Measurements from ENCODE around the gene MYOM1. TPM values are rescaled to one million over a fixed set of nuclear protein-coding genes. Genes with fewer than 3 reads are reported as not detected.
"Not testable (repeated sequence)": the region's sequence is repeated elsewhere in the genome, so short reads cannot be mapped to it uniquely, and the experiment has no call there.

The MYOM1 gene
- total RNA-seq, 1 experiment from 2014 or later, result 0.07 TPM

GRCh38 chr18:3027370-3027891 lies 192.3 kb downstream of the MYOM1 start:
- BruUV-seq (replicated peaks), result no TSS peak
- no peaks in the 10 kb centered on the region for H3K36me3 ChIP-seq (ENCODE audit: low read depth, low read length)
- no peaks in the 10 kb centered on the region for H3K9me2 ChIP-seq (replicated peaks; ENCODE audit: low read length)
- intact Hi-C loops (cut with micrococcal nuclease), result no loop called here
- H3F3A ChIP-seq (ENCODE audit: low read length, unreplicated experiment), result no peaks in the 10 kb centered on the region
- no peak overlapping the region for H3K27ac ChIP-seq (ENCODE audit: low read length)
- DNase-seq, result no peak
- no peaks in the 10 kb centered on the region for H3K27me3 ChIP-seq (ENCODE audit: low read length)
- peaks cover 3% of the 10 kb centered on the region; the same call in 1 of the 2 replicates for H3K4me1 ChIP-seq (ENCODE audit: insufficient read depth, low read length)
- no peak overlapping the region for H3K9ac ChIP-seq (ENCODE audit: low read length)
- ChIA-PET CTCF (no interaction called here), POLR2A (ENCODE audit: unreplicated experiment) (interaction anchor here (0.6 kb wide), 1 partner anchor 85 kb away, joined by 3 read pairs; no protein-coding TSS in a partner anchor)
- H3K4me2 ChIP-seq (ENCODE audit: low read length), result no peak overlapping the region
- no peaks in the 10 kb centered on the region for H3K79me2 ChIP-seq (ENCODE audit: low read length)
- no peaks in the 10 kb centered on the region for H3K9me3 ChIP-seq (ENCODE audit: low read length)
- no peak overlapping the region for H3K4me3 ChIP-seq (ENCODE audit: low read length)
- no peak overlapping the region for H2AFZ ChIP-seq (ENCODE audit: low read length)
- TF ChIP-seq EZH2 (IDR thresholded peaks at IDR 0.05; ENCODE audit: low read length, unreplicated experiment) (no peak), CTCF (conservative IDR thresholded peaks at IDR 0.05; ENCODE audit: low read depth, low read length) (no peak), EZH2phosphoT487 (IDR thresholded peaks at IDR 0.05; ENCODE audit: borderline replicate concordance, low read length) (no peak)
- no peaks in the 10 kb centered on the region for H4K20me1 ChIP-seq (ENCODE audit: low read length)
- ATAC-seq, result no peak

- peaks cover 3% of the 10 kb centered on the region; the same call in 1 of the 2 replicates for H3K4me1 ChIP-seq (ENCODE audit: insufficient read depth, low read length)
- no peaks in the 10 kb centered on the region for H3K79me2 ChIP-seq (ENCODE audit: low read length)
- H3K27me3 ChIP-seq (ENCODE audit: low read length), result no peaks in the 10 kb centered on the region
- no peak overlapping the region for H3K4me2 ChIP-seq (ENCODE audit: low read length)
- ChIA-PET CTCF (no interaction called here), POLR2A (ENCODE audit: unreplicated experiment) (no interaction called here)
- BruUV-seq (replicated peaks), result no TSS peak
- intact Hi-C loops (cut with micrococcal nuclease), result no loop called here
- H3K36me3 ChIP-seq (ENCODE audit: low read depth, low read length), result no peaks in the 10 kb centered on the region
- ATAC-seq (no peak), DNase-seq (no peak)
- no peak overlapping the region for H2AFZ ChIP-seq (ENCODE audit: low read length)
- H3K9ac ChIP-seq (ENCODE audit: low read length), result no peak overlapping the region
- H3K27ac ChIP-seq (ENCODE audit: low read length), result no peak overlapping the region
- H3K4me3 ChIP-seq (ENCODE audit: low read length), result no peak overlapping the region
- H4K20me1 ChIP-seq (ENCODE audit: low read length), result no peaks in the 10 kb centered on the region
- H3K9me3 ChIP-seq (ENCODE audit: low read length), result no peaks in the 10 kb centered on the region
- TF ChIP-seq CTCF (conservative IDR thresholded peaks at IDR 0.05; ENCODE audit: low read depth, low read length) (no peak), EZH2phosphoT487 (IDR thresholded peaks at IDR 0.05; ENCODE audit: borderline replicate concordance, low read length) (no peak), EZH2 (IDR thresholded peaks at IDR 0.05; ENCODE audit: low read length, unreplicated experiment) (no peak)
- H3K9me2 ChIP-seq (replicated peaks; ENCODE audit: low read length), result no peaks in the 10 kb centered on the region
- no peaks in the 10 kb centered on the region for H3F3A ChIP-seq (ENCODE audit: low read length, unreplicated experiment)
These were observed 194.2 kb downstream of the MYOM1 start for GRCh38 chr18:3025544-3025943.

DNA sequence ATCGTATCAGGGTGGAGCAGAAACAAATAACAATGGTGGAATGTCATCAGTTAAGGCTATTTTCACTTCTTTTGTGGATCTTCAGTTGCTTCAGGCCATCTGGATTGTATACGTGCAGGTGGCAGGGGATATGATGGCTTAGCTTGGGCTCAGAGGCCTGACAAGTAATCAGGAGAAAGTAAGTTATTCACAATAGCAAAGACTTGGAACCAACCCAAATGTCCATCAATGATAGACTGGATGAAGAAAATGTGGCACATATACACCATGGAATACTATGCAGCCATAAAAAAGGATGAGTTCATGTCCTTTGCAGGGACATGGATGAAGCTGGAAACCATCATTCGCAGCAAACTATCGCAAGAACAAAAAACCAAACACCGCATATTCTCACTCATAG lies 196.2 kb downstream of the MYOM1 start:
- BruUV-seq (replicated peaks); POLR2A ChIA-PET (ENCODE audit: unreplicated experiment); CTCF ChIA-PET: not testable (repeated sequence)

More for the DNA sequence above, 196.2 kb downstream of the MYOM1 start:
- H3K27me3 ChIP-seq (ENCODE audit: low read length); H4K20me1 ChIP-seq (ENCODE audit: low read length); H3K27ac ChIP-seq (ENCODE audit: low read length); H3K79me2 ChIP-seq (ENCODE audit: low read length); ATAC-seq; H3K36me3 ChIP-seq (ENCODE audit: low read depth, low read length); H3K9me2 ChIP-seq (replicated peaks; ENCODE audit: low read length); H3K4me2 ChIP-seq (ENCODE audit: low read length); H2AFZ ChIP-seq (ENCODE audit: low read length); intact Hi-C loops (cut with micrococcal nuclease); H3K4me1 ChIP-seq (ENCODE audit: insufficient read depth, low read length); H3K4me3 ChIP-seq (ENCODE audit: low read length); H3F3A ChIP-seq (ENCODE audit: low read length, unreplicated experiment); H3K9me3 ChIP-seq (ENCODE audit: low read length); H3K9ac ChIP-seq (ENCODE audit: low read length); DNase-seq: not testable (repeated sequence)

Other genes starting within 250 kb of the MYOM1 start
- 9.8 and 10.7 TPM in 2 replicates for gene LPIN2, start 206.8 kb downstream of the MYOM1 start, total RNA-seq (2014; rRNA removed)
- gene MYL12A, start 27.8 kb upstream of the MYOM1 start, total RNA-seq (2014; rRNA removed), result 254 and 329 TPM in 2 replicates
- gene MYL12B, start 42.2 kb upstream of the MYOM1 start, total RNA-seq (2014; rRNA removed), result 233 and 308 TPM in 2 replicates
- 101 and 114 TPM in 2 replicates for gene TGIF1, start 230.2 kb upstream of the MYOM1 start, total RNA-seq (2014; rRNA removed)